ENCODE results near the gene HMGB3.
"Not testable (repeated sequence)": the region's sequence is repeated elsewhere in the genome, so short reads cannot be mapped to it uniquely, and the experiment has no call there.

HMGB3 gene

DNA sequence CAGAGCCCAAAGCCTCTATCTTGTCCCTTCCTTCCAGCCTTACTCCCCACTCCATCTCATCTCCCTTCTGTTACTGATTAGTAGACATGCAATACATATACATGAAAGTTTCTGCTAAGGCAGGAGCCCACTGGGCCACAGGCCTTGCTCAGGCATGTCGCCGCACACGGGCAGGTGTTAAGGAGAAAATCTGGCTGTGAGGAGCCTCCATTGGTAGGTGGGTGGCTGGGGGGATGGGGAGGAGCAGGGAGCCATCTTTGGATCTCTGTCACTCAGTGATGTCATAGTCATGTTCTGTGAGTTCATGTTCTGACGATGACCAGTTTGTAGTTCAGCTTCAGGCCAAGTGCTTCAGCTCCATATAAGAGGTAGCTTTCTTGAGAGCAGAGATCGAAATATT is 2.9 kb upstream of the HMGB3 start:
- no peak for DNase-seq

DNA sequence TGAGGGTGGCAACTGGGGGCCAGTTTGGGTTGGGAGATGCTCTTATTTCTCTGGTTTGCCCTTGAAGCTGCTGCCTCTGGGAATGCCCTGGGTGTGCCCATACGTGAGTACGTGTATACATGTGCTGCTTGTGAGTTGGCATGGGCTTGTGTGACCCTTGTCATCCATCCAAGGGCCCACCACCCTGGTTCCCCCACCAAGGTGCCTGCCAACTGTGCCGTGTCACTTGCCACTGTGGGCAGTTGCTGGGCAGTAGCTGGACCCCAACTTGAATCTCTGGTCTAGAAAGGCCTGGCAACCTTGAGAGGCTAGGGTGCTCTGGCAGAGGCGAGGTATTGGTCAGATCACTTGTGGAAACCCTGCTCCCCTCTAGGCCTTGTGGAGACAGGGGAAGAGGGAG is 2.4 kb upstream of the HMGB3 start:
- DNase-seq, result no peak

DNA sequence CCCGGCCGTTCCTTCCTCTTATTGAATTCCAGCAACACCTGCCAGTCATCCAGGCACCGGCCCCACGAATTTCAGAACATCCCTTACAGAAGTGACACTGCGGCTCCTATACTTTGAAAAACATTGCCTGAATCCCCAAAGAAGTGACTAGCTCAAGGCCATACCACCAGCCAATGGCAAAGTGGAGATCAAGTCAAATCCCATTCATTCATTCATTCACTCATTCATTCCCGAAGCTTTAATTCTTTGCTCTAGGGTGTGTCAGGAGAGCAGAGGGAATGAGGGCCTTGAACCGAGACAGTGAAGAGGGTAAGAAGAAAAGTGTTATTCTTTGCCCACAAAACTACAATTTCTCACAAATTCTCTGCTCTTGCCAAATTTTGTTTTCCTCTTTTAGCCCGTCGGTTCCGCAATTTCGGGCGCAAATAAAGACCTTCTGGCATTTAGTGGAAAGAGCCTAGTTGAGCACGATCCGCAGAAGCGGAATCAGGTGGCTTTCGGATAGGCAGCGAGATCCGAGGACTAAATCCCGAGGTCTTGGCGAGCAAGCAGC is 824 bp upstream of the HMGB3 start:
- DNase-seq, result no peak

DNA sequence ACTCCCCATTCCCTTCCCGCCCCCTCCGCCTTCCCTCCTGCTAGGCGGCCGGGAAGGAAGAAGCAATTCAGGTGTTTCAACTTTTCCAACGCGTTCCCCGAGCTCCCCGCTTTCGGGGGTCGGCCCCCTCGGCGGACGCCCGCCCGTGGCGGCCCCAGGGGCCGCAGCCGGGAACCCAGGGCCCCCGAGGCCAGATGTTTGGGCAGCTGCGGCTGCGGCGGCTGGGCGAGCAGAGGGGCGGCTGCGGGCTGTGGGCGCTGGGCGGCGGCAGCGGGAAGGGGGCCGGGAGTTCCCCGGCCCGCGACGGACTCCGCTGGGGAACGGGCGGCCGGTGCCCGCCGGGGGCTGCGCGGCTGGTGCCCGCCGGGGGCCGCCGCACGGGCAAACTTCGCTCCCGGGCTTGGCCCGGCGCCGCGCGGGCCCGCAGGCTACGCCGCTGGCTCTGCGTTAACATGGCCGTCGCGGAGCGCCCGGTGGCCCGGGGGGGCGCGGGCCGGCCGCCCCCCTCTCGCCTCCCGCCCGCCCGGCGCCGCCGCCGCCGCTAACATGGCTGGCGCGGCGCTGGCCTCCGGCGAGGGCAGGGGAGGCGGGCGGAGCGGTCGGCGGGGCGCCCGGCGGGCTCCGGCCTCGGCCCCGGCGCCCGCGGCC is 510 bp downstream of the HMGB3 start:
- no peak for DNase-seq

DNA sequence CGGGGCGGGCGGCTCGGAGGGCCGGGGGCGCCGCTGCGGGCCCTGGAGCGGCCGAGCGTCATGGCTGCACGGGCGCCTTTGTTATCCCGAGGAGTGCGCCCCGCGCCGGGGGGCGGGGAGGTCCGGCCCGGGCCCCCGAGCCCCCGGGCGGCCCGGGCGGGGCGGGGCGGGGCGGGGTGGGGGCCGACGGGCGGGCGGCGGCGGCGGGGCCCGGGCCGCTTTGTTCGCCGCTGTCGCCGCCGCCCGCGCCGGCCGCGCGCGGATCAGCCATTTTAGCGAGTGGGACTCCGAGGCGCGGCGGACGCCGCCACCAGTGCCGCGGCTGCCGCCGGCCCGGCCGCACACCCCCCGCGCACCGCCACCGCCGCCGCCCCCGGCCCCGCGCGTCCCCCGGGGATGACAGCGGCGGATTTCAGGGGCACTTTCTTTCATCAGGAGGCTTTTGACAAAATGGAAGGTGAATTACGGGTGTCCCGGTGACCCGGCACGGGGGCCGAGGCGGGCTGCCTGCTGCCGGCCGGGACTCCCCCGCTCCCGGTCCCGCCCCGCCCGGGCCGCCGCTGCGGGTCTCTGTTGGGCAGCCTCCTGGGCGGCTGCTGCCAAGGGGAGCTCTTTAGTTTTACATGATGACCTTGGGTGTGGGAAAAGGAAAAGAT is 1.2 kb downstream of the HMGB3 start:
- no peak for DNase-seq

DNA sequence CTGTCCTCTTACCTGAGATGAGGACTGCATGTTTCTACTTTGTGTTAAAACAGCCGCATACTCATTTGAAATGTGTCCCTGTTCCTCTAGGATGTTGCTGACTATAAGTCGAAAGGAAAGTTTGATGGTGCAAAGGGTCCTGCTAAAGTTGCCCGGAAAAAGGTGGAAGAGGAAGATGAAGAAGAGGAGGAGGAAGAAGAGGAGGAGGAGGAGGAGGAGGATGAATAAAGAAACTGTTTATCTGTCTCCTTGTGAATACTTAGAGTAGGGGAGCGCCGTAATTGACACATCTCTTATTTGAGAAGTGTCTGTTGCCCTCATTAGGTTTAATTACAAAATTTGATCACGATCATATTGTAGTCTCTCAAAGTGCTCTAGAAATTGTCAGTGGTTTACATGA is 4.6 kb downstream of the HMGB3 start:
- DNase-seq, result not testable (repeated sequence)

DNA sequence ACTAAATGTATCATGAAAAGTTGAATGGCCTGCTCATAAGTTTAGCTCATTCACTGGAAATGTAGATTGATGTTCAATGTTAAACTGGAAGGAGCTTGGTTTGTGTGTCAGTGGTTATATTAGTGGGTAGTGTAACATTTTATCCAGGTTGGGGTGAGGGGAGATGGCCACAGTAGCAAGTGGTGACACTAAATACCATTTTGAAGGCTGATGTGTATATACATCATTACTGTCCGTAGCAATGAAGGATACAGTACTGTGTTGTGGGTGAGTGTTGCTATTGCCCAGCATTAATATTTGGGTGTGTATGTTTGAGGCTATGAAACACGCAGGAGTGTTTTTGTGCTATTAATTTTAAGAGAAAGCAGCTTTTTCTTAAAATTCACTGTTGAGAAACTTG is 6.3 kb downstream of the HMGB3 start:
- no peak for DNase-seq

DNA sequence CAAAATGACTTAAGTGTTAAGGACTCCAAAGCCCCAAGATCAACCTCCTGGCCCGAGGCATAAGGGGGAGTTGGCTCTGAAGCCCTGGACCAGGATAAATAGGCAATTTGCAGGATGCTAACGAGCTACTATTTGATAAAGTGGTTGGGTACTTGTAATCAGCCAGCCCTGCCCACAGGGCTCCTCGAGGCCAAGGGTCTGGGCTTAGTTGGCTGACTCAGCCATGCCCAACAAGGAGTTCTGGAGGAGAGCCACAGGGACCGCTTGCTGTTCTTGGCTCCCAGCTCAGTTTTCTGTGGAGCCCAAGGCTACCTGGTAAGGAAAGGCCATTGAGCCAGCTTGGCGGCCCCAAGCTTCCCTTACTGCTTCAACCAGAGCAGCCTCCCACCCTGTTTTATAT is 7.8 kb downstream of the HMGB3 start:
- peak; percentile 27 to 31 for DNase-seq

DNA sequence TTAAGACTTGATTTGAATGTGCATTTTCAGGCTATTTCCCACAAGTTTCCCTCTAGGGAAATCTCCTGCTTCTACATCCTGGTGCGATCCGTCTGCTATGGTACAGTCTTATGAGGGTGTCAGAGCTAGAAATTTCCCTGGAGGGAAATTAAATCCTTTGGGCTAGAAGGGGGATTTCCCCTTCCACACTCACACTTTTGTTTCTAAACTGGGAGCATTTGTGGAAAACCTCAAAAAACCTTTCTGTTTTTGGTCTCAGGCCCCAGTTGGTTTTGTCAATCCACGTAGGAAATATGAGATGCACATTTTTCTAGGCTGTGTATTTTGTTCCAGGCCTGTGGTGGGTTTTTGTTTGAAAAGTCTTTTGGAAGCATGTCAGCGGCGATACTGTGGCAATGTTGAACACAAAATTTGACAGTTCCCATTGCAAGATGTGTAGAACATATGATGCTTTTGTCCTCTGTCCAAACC is 17.8 kb downstream of the HMGB3 start:
- DNase-seq, result no peak

DNA sequence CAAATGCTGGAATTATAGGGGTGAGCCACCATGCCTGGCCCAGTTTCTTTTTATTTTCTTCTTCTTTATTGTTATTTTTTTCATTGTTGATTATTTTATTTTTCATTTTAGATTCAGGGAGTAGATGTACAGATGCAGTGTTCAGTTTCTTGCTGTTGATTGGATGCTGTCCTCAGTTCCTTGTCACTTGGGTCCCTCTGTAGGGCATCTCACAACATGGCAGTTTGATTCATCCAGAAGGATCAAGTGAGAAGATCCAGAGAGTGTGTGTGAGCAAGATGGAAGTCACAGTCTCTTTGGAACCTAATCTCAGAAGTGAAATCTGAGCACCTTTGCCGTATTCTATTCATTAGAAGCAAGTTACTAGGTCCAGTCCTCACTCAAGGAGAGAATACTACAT is 20.9 kb downstream of the HMGB3 start:
- DNase-seq, result no peak

DNA sequence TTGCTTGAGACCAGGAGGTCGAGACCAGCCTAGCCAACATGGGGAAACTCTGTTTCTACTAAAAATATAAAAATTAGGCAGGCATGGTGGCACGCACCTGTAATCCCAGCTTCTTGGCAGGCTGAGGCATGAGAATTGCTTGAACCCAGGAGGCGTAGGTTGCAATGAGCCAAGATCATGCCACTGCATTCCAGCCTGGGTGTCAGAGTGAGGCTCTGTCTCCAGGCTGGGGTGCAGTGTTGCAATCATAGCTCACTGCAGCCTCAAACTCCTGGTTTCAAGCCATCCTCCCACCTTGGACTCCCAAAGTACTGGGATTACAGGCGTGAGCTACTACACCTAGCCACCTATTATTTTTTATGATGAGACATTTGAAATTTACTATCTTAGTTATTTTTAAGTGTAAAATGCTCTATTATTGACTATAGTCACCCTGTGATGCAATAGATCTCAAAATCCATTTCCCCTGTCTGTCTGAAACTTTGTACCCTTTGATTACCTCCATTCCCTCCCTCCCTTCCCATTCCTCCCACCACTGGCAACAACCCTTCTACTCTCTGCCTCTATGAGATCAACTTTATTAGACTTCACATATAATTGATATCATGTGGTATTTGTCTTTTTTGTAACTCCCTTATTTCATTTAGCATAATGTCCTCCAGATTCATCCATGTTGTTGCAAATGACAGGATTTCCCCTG is 23.4 kb downstream of the HMGB3 start:
- DNase-seq, result no peak

DNA sequence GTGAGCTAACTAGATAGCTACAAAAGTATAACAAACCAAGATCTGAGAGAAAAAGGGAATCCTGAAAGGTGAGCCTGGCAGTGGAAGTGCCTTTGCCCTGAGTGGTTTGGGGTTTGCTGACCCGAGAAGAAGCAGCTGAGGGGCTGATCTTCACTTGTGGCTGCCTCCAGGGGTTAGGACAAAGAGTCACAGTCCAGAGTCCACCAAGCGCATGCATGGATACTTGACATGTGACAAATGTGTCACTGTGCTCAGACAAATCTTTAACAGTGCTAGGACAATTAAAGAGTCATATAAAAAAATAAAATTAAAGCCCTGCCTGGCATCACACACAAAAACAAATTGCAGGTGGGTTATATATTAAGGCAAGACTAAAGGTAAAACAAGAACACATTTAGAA is 26.4 kb downstream of the HMGB3 start:
- no peak for DNase-seq

DNA sequence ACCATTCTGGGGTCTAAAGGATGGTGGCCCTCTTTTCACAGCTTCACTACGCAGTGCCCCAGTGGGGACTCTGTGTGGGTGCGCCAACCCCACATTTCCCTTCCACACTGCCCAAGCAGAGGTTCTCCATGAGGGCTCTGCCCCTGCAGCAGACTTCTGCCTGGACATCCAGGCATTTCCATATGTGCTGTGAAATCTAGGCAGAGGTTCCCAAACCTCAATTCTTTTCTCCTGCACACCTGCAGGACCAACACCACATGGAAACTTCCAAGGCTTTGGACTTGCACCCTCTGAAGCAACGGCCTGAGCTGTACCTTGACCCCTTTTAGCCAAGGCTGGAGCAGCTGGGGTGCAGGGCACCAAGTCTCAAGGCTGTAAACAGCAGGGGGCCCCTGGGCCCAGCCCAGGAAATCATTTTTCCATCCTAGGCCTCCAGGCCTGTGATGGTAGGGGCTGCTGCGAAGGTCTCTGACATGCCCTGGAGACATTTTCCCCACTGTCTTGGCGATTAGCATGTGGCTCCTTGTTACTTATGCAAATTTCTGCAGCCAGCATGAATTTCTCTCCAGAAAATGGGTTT is 30.1 kb downstream of the HMGB3 start:
- no peak for DNase-seq

DNA sequence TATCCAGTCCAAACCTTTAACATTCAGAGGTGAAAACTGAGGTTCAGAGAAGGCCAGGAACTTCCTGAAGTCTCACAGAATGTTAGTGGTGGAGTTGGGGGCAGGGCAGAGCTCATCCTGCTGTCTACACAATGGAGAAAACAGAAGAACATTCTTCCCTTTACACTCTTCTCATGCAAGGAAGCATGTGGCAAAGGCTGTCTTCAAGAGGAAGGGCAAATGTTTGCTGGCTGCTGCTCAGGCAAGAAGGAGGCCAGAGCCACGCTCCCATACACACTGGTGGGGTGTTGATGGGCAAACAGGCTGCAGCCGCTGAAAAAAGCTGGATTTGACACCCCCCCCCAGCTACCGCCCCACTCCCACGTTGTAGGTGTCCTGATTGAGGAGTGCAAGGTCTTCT is 32.5 kb downstream of the HMGB3 start:
- DNase-seq, result no peak

DNA sequence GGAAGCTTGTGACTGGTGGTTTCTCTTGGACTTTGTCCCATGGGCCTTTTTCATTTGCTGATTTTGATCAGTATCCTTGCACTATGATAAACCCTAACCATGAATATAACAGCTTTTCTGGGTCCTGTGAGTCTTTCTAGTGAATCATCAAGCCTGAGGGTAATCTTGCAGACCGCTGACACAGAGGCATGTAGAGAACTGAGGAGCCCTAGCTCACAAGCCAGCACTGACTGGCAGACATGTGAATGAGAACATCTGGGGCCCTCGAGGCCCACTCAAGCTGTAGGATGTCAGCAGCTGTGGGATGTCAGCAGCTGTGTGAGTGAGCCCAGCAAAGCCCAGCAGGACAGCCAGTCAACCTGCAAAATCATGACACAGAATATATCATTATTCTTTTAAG is 36.7 kb downstream of the HMGB3 start:
- no peak for DNase-seq

DNA sequence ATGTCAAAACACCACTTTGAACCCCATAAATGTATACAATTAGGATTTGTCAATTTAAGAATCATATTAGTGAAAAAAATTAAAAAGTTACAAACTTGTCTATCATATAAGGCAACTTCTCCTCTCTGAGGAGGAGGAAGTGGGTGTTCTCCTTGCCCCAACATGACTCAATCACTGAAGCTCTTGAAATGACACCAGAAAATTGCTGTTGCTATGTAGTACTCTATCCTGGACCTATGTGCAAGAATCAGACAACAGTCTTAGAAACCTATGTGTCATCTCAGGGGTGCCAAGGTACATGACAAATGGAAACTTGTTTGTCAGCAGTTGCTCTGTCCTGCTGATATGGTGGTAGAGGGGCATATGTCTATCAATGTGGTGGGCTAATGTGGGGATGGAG is 47.7 kb downstream of the HMGB3 start:
- no peak for DNase-seq

DNA sequence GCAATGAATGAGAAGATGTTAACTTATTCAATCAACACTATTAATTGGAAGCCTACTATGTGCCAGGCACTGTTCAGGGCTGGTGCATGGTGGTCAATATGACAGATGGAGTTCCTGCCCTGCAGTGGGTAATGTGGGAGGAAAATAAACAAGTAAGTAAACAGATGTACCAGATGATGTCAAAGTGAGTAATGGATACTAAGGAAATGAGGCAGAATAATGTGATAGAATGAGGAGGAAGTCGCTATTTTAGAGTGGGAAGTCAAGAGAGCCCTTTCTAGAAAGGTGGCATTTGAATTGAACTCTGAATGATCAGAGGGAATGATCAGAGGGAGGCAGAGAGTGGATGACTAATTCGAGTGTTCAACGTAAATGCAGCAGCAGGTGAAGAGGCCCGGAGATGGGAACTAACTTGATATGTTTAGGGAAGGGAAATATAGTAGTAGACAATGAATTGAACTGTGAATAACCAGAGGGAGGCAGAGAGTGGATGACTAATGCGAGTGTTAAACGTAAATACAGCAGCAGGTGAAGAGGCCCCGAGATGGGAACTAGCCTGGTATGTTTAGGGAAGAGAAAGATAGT is 48.3 kb downstream of the HMGB3 start:
- no peak for DNase-seq

DNA sequence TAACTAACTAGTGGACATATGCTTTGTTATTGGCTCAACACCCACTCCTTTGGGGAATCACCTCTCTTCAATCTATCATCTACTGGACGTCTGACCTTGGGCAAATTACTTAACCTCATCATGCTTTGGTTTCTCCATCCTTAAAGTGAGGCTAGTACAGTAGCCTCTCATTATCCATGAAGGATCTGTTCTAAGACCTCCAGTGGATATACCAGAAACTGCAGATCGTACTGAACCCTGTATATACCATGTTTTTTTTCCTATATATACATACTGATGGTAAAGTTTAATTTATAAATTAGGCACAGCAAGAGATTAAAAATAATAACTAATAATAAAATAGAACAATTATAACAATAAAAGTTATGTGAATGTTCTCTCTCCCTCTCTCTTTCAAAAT is 56.2 kb downstream of the HMGB3 start:
- no peak for DNase-seq

All from SHP77 (cell line).